Inflammatory macrophage treated with lipopolysaccharide for 1 hour (primary cell): ENCODE data around the gene KLK3.
"Not testable (repeated sequence)": the region's sequence is repeated elsewhere in the genome, so short reads cannot be mapped to it uniquely, and the experiment has no call there.

ENCODE experiments used
- DNase-seq, 2 donors: peaks; one replicate each; pipeline ENCODE4 v3.0.0-alpha.2; 2020 to 2022

Gene KLK3

DNA sequence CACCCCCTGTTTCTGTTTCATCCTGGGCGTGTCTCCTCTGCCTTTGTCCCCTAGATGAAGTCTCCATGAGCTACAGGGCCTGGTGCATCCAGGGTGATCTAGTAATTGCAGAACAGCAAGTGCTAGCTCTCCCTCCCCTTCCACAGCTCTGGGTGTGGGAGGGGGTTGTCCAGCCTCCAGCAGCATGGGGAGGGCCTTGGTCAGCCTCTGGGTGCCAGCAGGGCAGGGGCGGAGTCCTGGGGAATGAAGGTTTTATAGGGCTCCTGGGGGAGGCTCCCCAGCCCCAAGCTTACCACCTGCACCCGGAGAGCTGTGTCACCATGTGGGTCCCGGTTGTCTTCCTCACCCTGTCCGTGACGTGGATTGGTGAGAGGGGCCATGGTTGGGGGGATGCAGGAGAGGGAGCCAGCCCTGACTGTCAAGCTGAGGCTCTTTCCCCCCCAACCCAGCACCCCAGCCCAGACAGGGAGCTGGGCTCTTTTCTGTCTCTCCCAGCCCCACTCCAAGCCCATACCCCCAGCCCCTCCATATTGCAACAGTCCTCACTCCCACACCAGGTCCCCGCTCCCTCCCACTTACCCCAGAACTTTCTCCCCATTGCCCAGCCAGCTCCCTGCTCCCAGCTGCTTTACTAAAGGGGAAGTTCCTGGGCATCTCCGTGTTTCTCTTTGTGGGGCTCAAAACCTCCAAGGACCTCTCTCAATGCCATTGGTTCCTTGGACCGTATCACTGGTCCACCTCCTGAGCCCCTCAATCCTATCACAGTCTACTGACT is at the start of gene KLK3:
TSS of gene KLK3 (plus strand) at position 280 of the 775 bp plus-strand sequence. CDS start at position 321, 41 bp downstream.
- no peak for DNase-seq

DNA sequence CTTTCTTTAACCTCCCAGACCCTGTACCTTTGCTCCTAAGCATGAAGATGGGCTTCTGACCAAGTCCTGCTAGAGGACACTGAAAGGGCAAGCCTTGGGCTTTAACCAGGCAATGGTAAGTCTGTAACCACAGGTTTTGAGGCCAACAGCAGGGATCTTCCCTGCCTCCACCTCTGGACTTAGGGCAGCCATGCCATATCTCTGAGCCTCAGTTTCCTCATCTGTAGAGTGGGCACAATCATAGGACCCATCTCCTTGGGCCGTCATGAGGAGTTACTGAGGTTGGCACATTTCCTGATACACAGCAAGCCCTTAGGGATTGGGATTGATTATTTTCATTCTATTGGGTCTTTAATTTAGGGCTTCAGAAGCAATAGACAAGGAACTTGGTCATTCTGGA is 45.9 kb upstream of the KLK3 start:
- no peak for DNase-seq

DNA sequence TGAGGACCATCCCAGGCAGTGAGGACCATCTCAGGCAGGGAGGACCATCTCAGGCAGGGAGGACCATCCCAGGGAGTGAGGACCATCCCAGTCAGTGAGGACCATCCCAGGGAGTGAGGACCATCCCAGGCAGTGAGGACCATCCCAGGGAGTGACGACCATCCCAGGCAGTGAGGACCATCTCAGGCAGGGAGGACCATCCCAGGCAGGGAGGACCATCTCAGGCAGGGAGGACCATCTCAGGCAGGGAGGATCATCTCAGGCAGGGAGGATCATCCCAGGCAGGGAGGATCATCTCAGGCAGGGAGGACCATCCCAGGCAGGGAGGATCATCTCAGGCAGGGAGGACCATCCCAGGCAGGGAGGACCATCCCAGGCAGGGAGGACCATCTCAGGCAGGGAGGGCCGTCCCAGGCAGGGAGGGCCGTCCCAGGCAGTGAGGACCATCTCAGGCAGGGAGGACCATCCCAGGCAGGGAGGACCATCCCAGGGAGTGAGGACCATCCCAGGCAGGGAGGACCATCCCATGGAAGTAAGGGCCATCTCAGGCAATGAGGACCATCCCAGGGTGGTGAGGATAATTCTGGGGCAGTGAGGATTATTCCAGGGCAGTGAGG is 43.0 kb upstream of the KLK3 start:
- DNase-seq = not testable (repeated sequence)

DNA sequence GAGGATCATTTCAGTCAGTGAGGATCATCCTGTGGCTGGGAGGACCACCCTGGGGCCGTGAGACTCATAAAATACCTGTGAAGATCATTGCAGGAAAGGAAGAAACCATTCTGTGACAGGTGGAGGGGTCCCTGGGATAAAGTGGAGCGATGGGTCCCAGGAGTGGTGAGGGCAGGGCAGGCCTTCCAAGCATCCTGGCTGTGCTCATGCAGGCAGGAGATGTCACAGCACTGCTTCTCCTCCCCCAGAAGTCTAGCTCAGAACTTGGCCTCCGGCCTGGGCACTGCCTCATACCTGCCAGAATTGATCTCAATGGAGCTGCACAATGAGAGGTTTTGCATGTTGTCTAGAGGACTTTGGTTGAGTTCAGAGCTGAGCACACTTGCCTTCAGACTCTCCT is 42.2 kb upstream of the KLK3 start:
- no peak for DNase-seq

DNA sequence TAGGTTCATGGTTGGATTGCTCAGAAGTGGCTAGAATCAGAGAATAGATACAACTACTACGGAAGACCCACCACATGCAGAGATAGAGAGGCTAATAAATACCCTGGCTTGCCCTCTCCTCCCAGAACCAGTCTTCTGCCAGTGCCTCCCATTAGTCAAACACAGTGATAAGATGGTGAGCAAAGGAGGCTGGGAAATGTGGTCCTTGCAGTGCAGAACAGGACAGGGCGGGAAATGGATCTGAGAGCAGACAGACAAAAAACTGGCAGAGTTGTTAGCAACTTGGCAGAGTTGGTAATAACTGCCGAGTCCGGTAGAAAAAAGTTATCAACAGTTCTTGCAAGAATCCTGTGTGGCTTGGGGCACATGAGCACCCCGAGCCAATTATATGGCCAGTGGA is 39.8 kb upstream of the KLK3 start:
- DNase-seq = no peak

DNA sequence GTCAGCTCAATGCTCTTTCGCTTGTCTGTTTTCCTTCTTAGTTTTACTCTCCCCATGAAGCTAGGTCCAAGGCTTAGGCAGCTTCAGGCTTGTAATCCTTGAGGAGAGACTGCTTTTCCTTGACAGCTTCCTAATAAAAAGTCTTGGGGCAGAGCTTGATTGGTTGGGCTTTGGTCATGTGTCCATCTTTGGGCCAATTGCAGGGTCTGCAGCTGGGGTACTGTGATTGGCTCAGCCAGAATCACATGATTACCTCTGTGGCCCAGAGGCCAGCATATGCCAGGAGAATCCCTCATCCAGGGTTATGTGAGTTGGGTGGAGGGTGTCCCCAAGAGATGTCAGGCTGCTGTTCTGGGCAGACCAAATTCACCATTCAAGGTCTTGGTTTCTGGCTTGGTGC is 39.3 kb upstream of the KLK3 start:
- DNase-seq = no peak

DNA sequence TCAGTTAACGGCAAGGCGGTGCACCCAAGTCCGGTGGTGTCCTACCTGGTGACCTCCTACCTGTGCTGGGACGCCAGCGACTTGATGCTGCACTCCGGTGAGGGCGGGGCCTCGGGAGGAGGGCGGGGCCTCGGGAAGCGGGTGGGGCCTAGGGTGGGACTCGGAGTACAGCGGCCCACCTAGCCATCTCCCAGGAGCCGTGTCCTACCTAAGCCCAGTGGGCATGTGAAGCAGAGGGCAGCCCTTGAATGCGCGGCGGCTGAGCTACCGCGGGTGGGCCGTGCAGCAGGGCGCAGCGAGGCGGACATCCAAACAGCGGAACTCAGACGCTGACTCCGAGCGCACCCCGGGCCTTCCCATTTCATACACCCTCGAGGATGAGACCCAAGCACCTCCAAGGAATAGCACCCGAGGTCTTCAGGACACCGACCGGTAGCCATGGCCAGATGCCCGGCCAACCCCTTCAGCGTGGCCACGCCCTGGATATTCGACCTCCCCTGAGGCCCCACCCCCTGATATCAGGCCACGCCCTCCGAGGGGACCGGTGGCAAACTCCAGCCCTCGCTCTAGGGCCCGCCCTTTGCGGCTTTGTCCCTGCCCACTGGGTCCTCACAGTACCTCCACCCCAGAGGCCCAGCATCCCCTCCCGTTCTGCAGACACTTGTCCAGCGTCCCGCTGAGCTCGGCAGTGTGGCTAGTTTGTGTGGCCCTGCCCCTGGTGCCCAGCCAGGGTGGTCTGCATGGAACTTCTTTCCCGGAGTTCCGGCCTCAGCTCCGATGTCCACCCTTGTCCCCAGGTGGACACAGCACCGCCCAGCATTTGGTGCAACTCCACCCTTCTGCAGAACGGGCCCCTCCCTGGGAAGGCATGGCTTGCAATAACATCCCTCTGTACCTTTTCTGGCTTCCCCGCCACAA is 36.5 kb upstream of the KLK3 start:
- DNase-seq = peak; percentile 15 to 56

DNA sequence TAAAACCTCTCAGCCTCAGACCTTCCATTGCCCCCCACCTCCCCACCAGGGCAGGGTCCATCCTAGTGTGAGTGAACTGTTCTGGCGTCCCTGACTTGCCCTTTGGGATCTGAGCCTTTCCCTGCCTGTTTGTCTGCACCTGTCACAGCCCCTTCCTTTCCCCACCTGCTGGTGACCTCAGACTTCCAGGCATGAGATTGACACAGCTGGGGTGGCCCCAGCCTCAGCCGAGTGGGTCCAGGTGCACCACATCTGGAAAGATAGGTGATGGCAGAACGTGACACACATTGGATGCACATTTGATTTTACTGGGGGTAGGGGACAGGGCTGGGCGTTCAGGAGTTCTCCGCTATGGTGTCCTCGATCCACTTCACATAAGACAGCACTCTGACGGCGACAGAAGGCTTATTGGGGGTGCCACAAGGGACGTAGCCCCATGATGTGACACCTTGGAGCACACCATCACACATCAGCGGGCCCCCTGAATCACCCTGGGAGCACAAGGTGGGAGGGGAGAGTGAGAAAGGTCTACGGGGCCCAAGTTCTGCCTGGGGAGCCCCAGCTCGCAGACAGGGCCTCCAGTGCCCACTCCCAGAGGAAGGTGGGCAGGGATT is 35.7 kb upstream of the KLK3 start:
- no peak for DNase-seq

DNA sequence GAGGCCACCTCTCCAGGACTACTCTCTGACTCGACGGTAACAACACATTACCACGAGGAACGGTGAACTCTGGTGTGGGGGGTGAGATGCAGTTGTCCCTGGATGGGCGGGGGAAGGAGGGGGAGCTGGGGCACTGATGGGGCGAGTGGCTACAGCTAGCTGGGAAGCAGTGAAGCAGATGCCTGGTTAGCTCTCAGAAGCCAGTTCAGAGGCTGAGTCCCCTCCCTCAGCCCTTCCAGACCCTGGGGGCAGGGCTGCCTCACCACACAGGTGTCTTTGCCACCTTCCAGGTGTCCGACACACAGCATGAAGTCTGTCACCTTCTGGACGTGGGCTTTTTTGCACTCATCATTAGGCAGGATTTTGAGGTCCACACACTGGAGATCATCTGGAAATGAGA is 35.1 kb upstream of the KLK3 start:
- DNase-seq = no peak

DNA sequence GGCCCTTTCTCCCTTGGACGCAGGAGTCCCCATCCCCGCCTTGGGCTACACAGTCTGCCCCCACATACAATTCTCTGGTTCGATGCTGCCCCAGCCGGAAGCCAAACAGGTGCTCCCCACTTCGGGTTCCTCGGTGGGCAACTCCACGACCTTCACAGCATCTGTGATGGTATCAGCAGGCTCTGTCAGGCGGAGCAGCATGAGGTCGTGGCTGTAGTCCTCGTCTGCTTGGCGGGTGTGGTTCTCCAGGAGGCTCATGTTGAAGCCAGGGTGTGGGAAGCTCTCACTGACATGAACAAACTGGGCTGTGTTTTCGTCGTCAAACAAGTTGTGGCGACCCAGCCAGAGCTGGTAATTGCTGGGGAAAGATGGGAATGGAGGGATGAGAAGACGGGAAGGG is 34.6 kb upstream of the KLK3 start:
- DNase-seq = no peak

DNA sequence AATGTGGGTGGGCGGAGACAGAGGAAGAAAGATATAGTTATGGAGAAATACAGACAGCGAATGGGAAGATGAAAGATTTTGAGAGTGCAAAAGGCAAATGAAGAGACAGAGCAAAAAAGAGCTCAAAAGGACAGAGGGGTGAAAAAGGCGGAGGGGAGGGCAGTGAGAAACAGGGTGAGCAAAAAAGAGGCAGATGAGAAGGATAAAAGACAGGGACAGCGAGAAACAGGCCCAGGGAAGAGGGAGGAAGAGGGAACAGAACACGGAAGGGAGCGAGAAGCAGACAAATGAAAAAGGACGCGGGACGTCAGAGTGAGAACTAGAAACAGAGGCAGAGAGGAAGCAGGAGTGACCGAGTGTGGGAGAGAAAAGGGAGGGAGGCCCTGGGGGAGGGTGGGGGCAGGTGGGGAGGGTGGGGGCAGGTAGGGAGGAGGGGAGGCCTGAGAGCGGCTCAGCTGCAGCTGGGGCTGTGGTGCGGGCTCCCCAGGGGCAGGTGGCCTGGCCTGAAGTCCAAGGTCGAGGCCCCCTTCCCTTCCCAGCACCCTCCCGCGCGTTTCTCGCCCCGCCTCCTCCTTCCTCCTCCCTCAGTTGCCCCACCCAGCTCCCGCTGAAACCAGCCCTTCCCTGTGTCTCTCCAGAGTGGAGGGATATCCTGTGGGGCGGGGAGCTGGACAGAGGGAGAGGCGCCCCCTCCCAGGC is 34.0 kb upstream of the KLK3 start:
- no peak for DNase-seq

DNA sequence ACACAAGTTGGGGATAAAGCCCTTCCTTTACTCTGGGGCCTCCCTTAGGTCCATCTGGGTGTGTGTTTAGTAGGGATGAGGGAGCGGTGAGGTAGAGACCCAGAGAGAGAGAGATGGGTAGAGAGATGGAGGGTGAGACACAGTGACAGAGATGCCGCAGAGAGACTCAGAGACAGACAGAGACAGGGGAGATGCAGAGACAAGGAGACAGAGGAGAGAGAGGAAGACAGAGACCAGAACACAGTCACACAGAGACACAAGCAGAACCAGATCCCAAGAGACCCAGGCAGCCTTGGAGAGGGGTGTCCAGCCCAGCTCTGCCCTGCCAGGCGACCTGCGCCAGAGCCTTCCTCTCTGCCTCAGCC is 33.5 kb upstream of the KLK3 start:
- no peak for DNase-seq

DNA sequence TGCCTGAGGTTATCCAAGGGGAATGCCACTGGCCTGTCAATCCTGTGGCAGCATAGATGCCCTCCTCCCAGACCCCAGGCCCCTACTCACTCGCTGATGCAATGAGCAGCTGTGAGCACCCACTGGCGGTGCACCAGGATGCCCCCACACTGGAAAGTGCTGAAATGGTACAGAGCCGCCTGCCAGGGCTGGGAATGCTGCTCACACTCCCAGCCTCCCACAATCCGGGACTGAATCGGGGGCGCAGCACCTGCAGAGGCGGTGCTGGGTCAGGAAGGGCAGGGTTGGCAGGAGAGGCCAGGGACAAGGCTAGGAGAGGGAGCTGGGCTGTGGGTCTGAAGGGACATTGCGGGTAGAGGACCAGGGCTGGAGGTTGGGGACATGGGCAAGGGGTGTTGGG is 33.1 kb upstream of the KLK3 start:
- no peak for DNase-seq

DNA sequence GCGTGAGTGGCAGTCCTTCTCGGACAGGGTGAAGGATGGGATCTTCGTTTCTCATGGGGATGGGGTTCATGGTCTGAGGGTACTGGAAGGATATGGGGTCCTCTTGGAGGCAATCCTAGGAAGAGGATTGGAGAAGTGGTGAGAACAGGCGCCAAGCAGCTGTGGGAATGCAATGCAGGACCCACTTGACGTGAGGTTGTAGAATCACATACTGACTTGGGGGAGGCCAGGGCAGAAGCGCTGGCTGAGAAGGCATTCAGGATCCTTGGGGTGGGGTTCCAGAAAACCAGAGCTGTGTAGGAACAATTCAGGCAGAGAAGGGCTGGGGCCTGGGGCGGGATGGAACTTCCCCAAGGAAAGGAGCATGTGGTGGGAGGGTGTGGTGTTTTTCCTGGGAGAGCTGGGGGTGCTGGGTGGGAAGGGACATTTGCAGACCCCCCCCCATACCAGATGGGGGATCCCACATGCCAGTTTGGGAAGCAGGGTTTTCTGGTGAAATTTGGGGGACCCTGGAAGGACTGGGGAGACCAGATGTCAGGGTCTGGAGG is 32.0 kb upstream of the KLK3 start:
- DNase-seq = no peak

DNA sequence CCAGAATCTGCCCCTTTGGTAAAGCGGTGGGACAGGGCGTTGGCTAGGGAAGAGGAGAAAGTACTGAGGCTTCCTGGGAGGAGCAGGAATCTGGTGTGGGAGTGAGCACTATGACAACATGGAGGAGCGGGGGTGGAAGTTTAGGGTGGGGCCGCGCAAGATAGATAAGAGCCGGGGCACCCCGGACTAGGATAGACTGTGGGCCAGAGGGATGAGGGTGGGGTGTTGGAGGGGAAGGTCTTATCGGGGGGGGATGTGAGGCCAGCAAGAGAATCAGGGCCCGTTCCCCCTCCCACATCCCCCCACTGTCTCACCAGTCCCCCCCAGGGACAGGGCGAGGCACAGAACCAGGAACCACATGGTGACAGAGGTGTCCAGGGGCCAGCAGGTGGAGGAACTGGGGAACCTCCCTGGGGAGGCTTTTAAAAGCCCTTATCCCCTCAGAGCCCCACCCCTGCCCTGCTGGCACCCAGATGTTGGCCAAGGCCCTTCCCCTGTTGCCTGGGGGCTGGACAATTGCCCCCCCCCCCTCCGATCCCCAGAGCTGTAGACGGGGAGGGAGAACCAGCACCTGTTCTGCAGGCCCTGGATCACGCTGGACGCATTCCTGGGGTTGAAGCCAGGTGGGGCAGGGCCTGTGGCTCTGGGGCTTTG is 31.2 kb upstream of the KLK3 start, which contains the start of gene KLK1:
TSS of gene KLK1 (minus strand) at position 399 of the 654 bp plus-strand sequence. CDS start at position 360, 39 bp downstream.
- DNase-seq = no peak

DNA sequence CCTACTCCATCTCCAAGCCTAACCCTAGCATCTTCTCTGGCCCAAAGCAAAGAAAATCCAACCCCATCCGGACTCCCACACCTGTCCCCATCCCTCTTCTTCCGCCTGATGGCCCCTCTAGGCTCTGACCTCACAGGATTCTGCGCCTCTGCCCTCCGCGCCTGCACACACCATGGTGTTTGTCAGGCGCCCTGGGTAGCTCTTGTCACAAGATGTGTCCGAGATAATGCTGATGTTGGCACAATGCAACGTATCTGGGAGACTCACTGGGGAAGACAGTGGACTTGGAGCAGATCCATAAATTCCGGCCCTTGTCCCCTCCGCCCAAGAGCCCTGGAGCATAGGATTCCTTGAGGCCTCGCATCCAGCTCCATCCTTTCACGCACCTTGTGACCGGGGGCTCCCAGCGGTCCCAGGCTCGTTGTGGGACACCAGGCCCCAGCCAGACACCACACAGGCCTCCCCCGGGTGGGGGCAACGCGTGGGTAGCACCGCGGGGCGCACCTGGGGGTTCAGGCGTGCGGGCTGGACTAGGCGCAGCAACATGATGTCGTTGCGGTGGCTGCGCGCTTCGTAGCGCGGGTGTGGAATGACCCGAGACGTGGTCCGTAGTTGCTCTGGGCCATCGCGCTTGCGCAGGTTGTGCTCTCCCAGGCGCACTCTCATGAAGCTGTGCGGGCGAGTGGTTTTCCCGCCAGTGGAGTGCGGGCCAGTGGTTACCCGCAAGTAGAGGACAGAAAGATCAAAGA is 28.0 kb upstream of the KLK3 start:
- DNase-seq = no peak

DNA sequence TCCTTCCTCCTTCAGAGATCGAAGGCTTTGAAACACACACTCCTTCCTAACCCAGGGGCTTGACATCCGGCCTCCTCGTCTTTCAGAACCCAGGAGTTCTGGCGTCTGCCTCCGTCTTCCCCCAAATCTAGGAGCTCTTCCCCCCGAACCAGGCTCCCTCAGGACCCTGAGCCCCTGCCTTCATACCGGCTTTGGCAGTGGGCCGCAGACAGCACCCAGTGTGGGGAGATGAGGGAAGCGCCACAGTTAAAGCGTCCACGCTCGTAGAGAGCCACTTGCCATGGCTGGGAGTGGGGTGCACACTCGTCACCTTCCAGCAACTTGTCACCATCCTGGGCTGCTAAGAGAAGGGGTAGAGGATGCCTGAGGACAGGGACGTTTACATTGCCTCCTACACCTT is 27.2 kb upstream of the KLK3 start:
- no peak for DNase-seq

DNA sequence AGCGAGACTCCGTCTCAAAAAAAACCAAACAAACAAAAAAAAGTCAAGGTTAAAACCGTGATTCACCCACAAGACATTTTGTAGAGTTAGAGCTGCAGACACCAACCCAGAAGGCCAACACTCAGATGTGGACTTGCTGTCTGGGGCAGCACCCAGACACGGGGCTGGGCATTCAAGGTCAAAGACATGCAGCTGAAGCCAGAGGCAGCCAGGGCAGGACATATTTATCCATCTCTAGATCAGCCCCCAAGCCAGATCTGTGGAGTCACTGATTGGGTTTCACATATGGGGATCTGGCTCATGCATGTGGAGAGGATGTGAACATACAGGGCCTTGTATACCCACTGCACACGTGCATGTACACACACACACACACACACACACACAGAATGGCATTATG is 24.9 kb upstream of the KLK3 start:
- no peak for DNase-seq

DNA sequence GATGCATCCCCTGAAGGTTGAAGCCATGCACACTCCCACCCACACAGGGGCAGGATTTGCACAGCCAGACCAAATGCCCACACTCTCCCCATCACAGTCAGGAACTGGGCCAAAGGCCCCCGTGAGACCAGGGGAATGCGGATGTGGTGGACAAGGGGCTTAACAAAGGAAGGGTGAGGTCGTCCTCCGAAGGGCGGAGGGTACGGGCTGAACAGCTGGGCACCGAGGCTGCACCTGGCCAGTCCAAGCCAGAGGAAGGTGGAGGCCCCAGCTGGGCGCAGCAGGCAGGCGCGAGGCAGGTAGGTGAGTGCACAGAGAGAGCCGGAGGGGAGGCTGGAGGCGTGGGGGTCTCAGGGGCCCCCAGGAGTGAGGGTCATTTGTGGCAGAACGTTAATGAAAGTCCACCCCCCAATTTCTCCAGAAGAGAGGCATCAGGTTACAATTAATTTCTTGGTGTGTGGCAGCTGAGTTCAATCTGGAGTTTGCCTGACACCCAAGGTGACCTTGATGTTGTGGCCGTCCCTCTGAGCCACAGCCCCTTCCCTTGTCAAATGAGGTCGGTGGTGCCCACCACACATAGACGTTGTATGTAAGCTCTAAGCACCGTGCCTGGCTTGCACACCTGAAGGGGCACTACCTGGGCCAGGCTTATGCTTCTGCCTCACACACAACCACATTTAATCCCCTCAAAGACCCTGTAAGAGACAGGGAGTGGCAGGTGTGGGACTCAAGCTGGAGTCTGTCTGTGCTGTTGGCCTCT is 24.3 kb upstream of the KLK3 start:
- no peak for DNase-seq

DNA sequence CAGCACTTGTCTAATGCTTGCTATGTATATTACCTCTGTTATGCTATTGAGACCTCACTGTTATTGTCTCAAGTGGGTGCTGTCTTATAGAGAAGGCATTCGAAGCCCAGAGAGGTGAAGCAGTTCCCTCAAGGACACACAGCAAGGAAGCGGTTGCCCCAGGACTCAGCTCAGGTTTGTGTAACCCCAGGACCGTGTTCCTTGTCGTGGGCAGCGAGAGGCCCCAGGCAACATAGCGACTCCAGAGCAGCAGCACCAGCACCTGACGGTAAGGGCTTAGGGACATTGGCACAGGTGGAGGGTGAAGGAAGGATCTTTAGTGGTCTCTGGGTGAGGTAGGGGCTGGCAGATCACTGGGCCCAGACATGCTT is 23.7 kb upstream of the KLK3 start:
- DNase-seq = no peak
